Measurements from ENCODE around the gene ADISSP. TPM values are rescaled to one million over a fixed set of nuclear protein-coding genes. Genes with fewer than 3 reads are reported as not detected.

The ADISSP gene
- total and polyA plus RNA-seq, 2 of the 13 experiments (the other 11 are each of a cell fraction or from before 2014, with no cell fraction given) = 38.3 to 90.6 TPM

- no peak for TF ChIP-seq ATF6 (CRISPR knock-in tag; conservative IDR thresholded peaks at IDR 0.05)
- TF ChIP-seq SRF (IDR thresholded peaks at IDR 0.05; ENCODE audit: low read depth, low read length) = no peak
- TF ChIP-seq ZNF138 (CRISPR knock-in tag; IDR thresholded peaks at IDR 0.05; ENCODE audit: low read depth) = peak; percentile 50; the same call in 1 of the 2 replicates
- TF ChIP-seq NR3C1 (CRISPR knock-in tag; IDR thresholded peaks at IDR 0.05) = no peak
- peak; percentile 78; the same call in 1 of the 2 replicates for TF ChIP-seq ZSCAN29 (CRISPR knock-in tag; conservative IDR thresholded peaks at IDR 0.05)
- TF ChIP-seq PAWR (CRISPR knock-in tag; IDR thresholded peaks at IDR 0.05; ENCODE audit: borderline replicate concordance) = 0 out of 2 replicates have a peak, but pooled peaks have one; percentile 28
- 0 out of 2 replicates have a peak, but pooled peaks have one; percentile 29 for TF ChIP-seq RXRB (CRISPR knock-in tag; IDR thresholded peaks at IDR 0.05; ENCODE audit: borderline replicate concordance)
- TF ChIP-seq NAIF1 (CRISPR knock-in tag; IDR thresholded peaks at IDR 0.05; ENCODE audit: borderline replicate concordance) = peak; percentile 53; the same call in 1 of the 2 replicates
- TF ChIP-seq ZBTB43 (CRISPR knock-in tag; conservative IDR thresholded peaks at IDR 0.05) = 0 out of 2 replicates have a peak, but pooled peaks have one; percentile 22
- peak; percentile 59 for TF ChIP-seq SRY (CRISPR knock-in tag; IDR thresholded peaks at IDR 0.05)
- TF ChIP-seq ZNF772 (CRISPR knock-in tag; IDR thresholded peaks at IDR 0.05) = no peak
- TF ChIP-seq ZNF644 (CRISPR knock-in tag; IDR thresholded peaks at IDR 0.05; ENCODE audit: low read depth) = no peak
- TF ChIP-seq TCF12 (IDR thresholded peaks at IDR 0.05) = no peak
- TF ChIP-seq TCF12 (CRISPR knock-in tag; IDR thresholded peaks at IDR 0.05) = no peak
- TF ChIP-seq ZFP62 (CRISPR knock-in tag; IDR thresholded peaks at IDR 0.05) = no peak
- peak; percentile 24; the same call in 1 of the 2 replicates for TF ChIP-seq ZSCAN5A (CRISPR knock-in tag; IDR thresholded peaks at IDR 0.05; ENCODE audit: borderline replicate concordance)
- TF ChIP-seq ZFP36 (IDR thresholded peaks at IDR 0.05; ENCODE audit: borderline replicate concordance, low read depth, low read length, partially characterized antibody) = no peak
- TF ChIP-seq GATAD2A (CRISPR knock-in tag; IDR thresholded peaks at IDR 0.05) = peak; percentile 62
- peak; percentile 87 for TF ChIP-seq XRCC5 (optimal IDR thresholded peaks at IDR 0.05; ENCODE audit: low read length)
- no peak for TF ChIP-seq AKNA (CRISPR knock-in tag; IDR thresholded peaks at IDR 0.05; ENCODE audit: borderline replicate concordance)
These were observed 28.2 kb upstream of the ADISSP start, which contains the start of gene CDC25B (continued) for GRCh38 chr20:3795511-3796468.

All from HepG2 (cell line).